GM23338 (cell line): ENCODE data around the gene COL4A3.

Experiments
- CREB1 ChIP-seq: fragments of 250-450 bp; sonication (Bioruptor Pico); IDR thresholded peaks from 2 replicates; pipeline ENCODE4 v1.5.0; 2020; ENCODE audit warnings: low read depth, mild to moderate bottlenecking, moderate library complexity
- EZH2 ChIP-seq: fragments of 200-600 bp; sonication (generic); IDR thresholded peaks from one replicate; pipeline ENCODE4 v1.8.0; 2017; ENCODE audit warnings: antibody characterized with exemption, mild to moderate bottlenecking, low read depth; ENCODE audit not compliant: unreplicated experiment
- EZH2phosphoT487 ChIP-seq: fragments of 200-600 bp; sonication (generic); IDR thresholded peaks from one replicate; pipeline ENCODE4 v1.8.1; 2018; ENCODE audit warnings: antibody characterized with exemption; ENCODE audit not compliant: unreplicated experiment
- JUNB ChIP-seq: IDR thresholded peaks from one replicate; pipeline ENCODE4 v1.6.1; 2016; ENCODE audit warnings: antibody characterized with exemption; ENCODE audit not compliant: unreplicated experiment
- NANOG ChIP-seq: IDR thresholded peaks from 2 replicates; pipeline ENCODE4 v1.6.1; 2016; ENCODE audit warnings: antibody characterized with exemption, borderline replicate concordance
- POLR2AphosphoS5 ChIP-seq: IDR thresholded peaks from 2 replicates; pipeline ENCODE4 v1.6.1; 2016; ENCODE audit warnings: antibody characterized with exemption, low read depth
- STAT1 ChIP-seq: IDR thresholded peaks from one replicate; pipeline ENCODE4 v1.6.1; 2016; ENCODE audit warnings: antibody characterized with exemption; ENCODE audit not compliant: unreplicated experiment
- ZNF114 ChIP-seq: fragments of 250-450 bp; sonication (Bioruptor Pico); IDR thresholded peaks from 2 replicates; pipeline ENCODE4 v1.5.0; 2020; ENCODE audit warnings: mild to moderate bottlenecking, moderate library complexity
- ZNF331 ChIP-seq: fragments of 250-450 bp; sonication (Bioruptor Pico); IDR thresholded peaks from 2 replicates; pipeline ENCODE4 v1.5.0; 2020; ENCODE audit warnings: low read depth, mild to moderate bottlenecking, moderate library complexity
- TF ChIP-seq, protein P1 (sequence below), 2 experiments: fragments of 200-600 bp in 1 of 2; sonication (generic) in 1 of 2; conservative IDR thresholded peaks; 2 replicates each; pipeline versions ENCODE4 v1.5.1 to v1.6.1; 2016 to 2017; ENCODE audit warnings: antibody characterized with exemption in 2 of 2, low read depth in 2 of 2, mild to moderate bottlenecking in 2 of 2, moderate library complexity in 1 of 2
- TF ChIP-seq, protein P2 (sequence below): IDR thresholded peaks from 2 replicates; pipeline ENCODE4 v1.6.1; 2016; ENCODE audit warnings: antibody characterized with exemption
- TF ChIP-seq, protein P3 (sequence below): IDR thresholded peaks from one replicate; pipeline ENCODE4 v1.6.1; 2018; ENCODE audit warnings: antibody characterized with exemption; ENCODE audit not compliant: unreplicated experiment
- TF ChIP-seq, protein P4 (sequence below): fragments of 250-450 bp; sonication (Bioruptor Pico); IDR thresholded peaks from 2 replicates; pipeline ENCODE4 v1.5.0; 2020; ENCODE audit warnings: mild to moderate bottlenecking, moderate library complexity

DNA sequence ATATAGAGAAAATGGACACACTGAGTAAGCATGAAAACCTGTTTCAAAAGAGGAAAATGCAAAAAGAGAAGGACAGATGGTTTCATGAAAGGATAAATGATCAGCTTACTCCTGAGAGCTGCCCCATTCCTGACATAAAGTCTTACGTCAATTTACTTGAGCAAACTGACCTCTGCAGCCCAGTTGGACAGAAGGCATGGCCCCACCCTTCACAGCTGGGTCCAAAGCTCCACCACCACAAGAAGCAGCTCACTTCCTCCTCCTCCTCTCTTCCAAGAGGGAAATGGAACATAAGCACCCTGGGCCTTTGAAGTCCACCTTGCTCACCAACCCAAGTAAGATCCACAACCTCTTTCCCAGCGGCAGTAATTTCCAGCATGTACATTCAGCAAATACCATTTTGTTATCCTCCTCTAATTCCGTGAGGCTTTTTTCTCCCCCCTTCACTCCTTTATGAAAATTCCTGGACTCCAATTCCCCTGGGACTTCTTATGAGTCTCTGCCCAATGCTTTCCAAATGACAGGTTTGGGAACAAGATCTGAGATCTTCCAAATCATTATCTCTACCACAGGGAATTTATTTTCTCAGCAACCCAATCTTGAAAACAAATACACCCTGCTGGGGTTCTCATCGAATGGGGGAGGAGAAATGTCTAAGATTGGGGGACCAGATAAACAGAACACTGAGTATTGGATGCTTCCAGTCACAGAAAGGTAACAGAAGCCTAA, 10.5 kb upstream of the COL4A3 start:
- TF ChIP-seq, protein P1, sequence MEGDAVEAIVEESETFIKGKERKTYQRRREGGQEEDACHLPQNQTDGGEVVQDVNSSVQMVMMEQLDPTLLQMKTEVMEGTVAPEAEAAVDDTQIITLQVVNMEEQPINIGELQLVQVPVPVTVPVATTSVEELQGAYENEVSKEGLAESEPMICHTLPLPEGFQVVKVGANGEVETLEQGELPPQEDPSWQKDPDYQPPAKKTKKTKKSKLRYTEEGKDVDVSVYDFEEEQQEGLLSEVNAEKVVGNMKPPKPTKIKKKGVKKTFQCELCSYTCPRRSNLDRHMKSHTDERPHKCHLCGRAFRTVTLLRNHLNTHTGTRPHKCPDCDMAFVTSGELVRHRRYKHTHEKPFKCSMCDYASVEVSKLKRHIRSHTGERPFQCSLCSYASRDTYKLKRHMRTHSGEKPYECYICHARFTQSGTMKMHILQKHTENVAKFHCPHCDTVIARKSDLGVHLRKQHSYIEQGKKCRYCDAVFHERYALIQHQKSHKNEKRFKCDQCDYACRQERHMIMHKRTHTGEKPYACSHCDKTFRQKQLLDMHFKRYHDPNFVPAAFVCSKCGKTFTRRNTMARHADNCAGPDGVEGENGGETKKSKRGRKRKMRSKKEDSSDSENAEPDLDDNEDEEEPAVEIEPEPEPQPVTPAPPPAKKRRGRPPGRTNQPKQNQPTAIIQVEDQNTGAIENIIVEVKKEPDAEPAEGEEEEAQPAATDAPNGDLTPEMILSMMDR (conservative IDR thresholded peaks at IDR 0.05; ENCODE audit: low read depth in 2 of 2) = no peak
- TF ChIP-seq EZH2phosphoT487 = no peak
- no peak for TF ChIP-seq EZH2
- no peak for TF ChIP-seq NANOG
- TF ChIP-seq, protein P2, sequence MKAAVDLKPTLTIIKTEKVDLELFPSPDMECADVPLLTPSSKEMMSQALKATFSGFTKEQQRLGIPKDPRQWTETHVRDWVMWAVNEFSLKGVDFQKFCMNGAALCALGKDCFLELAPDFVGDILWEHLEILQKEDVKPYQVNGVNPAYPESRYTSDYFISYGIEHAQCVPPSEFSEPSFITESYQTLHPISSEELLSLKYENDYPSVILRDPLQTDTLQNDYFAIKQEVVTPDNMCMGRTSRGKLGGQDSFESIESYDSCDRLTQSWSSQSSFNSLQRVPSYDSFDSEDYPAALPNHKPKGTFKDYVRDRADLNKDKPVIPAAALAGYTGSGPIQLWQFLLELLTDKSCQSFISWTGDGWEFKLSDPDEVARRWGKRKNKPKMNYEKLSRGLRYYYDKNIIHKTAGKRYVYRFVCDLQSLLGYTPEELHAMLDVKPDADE = no peak
- TF ChIP-seq, protein P3, sequence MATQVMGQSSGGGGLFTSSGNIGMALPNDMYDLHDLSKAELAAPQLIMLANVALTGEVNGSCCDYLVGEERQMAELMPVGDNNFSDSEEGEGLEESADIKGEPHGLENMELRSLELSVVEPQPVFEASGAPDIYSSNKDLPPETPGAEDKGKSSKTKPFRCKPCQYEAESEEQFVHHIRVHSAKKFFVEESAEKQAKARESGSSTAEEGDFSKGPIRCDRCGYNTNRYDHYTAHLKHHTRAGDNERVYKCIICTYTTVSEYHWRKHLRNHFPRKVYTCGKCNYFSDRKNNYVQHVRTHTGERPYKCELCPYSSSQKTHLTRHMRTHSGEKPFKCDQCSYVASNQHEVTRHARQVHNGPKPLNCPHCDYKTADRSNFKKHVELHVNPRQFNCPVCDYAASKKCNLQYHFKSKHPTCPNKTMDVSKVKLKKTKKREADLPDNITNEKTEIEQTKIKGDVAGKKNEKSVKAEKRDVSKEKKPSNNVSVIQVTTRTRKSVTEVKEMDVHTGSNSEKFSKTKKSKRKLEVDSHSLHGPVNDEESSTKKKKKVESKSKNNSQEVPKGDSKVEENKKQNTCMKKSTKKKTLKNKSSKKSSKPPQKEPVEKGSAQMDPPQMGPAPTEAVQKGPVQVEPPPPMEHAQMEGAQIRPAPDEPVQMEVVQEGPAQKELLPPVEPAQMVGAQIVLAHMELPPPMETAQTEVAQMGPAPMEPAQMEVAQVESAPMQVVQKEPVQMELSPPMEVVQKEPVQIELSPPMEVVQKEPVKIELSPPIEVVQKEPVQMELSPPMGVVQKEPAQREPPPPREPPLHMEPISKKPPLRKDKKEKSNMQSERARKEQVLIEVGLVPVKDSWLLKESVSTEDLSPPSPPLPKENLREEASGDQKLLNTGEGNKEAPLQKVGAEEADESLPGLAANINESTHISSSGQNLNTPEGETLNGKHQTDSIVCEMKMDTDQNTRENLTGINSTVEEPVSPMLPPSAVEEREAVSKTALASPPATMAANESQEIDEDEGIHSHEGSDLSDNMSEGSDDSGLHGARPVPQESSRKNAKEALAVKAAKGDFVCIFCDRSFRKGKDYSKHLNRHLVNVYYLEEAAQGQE = no peak
- no peak for TF ChIP-seq POLR2AphosphoS5
- TF ChIP-seq, protein P4, sequence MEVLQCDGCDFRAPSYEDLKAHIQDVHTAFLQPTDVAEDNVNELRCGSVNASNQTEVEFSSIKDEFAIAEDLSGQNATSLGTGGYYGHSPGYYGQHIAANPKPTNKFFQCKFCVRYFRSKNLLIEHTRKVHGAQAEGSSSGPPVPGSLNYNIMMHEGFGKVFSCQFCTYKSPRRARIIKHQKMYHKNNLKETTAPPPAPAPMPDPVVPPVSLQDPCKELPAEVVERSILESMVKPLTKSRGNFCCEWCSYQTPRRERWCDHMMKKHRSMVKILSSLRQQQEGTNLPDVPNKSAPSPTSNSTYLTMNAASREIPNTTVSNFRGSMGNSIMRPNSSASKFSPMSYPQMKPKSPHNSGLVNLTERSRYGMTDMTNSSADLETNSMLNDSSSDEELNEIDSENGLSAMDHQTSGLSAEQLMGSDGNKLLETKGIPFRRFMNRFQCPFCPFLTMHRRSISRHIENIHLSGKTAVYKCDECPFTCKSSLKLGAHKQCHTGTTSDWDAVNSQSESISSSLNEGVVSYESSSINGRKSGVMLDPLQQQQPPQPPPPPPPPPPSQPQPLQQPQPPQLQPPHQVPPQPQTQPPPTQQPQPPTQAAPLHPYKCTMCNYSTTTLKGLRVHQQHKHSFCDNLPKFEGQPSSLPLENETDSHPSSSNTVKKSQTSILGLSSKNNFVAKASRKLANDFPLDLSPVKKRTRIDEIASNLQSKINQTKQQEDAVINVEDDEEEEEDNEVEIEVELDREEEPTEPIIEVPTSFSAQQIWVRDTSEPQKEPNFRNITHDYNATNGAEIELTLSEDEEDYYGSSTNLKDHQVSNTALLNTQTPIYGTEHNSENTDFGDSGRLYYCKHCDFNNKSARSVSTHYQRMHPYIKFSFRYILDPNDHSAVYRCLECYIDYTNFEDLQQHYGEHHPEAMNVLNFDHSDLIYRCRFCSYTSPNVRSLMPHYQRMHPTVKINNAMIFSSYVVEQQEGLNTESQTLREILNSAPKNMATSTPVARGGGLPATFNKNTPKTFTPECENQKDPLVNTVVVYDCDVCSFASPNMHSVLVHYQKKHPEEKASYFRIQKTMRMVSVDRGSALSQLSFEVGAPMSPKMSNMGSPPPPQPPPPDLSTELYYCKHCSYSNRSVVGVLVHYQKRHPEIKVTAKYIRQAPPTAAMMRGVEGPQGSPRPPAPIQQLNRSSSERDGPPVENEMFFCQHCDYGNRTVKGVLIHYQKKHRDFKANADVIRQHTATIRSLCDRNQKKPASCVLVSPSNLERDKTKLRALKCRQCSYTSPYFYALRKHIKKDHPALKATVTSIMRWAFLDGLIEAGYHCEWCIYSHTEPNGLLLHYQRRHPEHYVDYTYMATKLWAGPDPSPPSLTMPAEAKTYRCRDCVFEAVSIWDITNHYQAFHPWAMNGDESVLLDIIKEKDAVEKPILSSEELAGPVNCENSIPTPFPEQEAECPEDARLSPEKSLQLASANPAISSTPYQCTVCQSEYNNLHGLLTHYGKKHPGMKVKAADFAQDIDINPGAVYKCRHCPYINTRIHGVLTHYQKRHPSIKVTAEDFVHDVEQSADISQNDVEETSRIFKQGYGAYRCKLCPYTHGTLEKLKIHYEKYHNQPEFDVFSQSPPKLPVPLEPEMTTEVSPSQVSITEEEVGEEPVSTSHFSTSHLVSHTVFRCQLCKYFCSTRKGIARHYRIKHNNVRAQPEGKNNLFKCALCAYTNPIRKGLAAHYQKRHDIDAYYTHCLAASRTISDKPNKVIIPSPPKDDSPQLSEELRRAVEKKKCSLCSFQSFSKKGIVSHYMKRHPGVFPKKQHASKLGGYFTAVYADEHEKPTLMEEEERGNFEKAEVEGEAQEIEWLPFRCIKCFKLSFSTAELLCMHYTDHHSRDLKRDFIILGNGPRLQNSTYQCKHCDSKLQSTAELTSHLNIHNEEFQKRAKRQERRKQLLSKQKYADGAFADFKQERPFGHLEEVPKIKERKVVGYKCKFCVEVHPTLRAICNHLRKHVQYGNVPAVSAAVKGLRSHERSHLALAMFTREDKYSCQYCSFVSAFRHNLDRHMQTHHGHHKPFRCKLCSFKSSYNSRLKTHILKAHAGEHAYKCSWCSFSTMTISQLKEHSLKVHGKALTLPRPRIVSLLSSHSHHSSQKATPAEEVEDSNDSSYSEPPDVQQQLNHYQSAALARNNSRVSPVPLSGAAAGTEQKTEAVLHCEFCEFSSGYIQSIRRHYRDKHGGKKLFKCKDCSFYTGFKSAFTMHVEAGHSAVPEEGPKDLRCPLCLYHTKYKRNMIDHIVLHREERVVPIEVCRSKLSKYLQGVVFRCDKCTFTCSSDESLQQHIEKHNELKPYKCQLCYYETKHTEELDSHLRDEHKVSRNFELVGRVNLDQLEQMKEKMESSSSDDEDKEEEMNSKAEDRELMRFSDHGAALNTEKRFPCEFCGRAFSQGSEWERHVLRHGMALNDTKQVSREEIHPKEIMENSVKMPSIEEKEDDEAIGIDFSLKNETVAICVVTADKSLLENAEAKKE (CRISPR knock-in tag) = no peak
- TF ChIP-seq CREB1 (CRISPR knock-in tag) = no peak
- TF ChIP-seq JUNB = no peak
- TF ChIP-seq ZNF331 (CRISPR knock-in tag) = no peak
- TF ChIP-seq STAT1 = no peak
- TF ChIP-seq ZNF114 (CRISPR knock-in tag) = no peak
